ENCODE results near the gene FLYWCH1. TPM values are rescaled to one million over a fixed set of nuclear protein-coding genes. Genes with fewer than 3 reads are reported as not detected.
A peak's percentile ranks its signal among the peaks of the same experiment; 100 is the strongest.

The FLYWCH1 gene
- total RNA-seq, 1 experiment from 2014 or later: 32.6 TPM

- TF ChIP-seq ZNF281 (CRISPR knock-in tag; IDR thresholded peaks at IDR 0.05) (no peak), FOXJ3 (CRISPR knock-in tag; IDR thresholded peaks at IDR 0.05; ENCODE audit: borderline replicate concordance) (no peak)
Measured at GRCh38 chr16:2981177-2981898, 69.6 kb downstream of the FLYWCH1 start (continued).

- Mint-ChIP-seq H3K27me3 (ENCODE audit: low read depth) (peaks cover 6% of the 10 kb centered on the region; the same call in 1 of the 2 replicates), H3K36me3 (no peaks in the 10 kb centered on the region), H3K27ac (peak overlapping the region; percentile 91), H3K9me3 (no peaks in the 10 kb centered on the region), H3K4me3 (peak overlapping the region; percentile 79), H3K4me1 (peaks cover 24% of the 10 kb centered on the region)
- POLR2A ChIA-PET: interaction anchor here (1.1 to 2.8 kb wide), 6 partner anchors 9 to 45 kb away, joined by 3 to 11 read pairs (median 8); partner anchors contain the start of gene PAQR4
- no peak for TF ChIP-seq ZNF263 (CRISPR knock-in tag; IDR thresholded peaks at IDR 0.05; ENCODE audit: low read depth)
- TF ChIP-seq HMGXB4 (CRISPR knock-in tag; IDR thresholded peaks at IDR 0.05): no peak
- TF ChIP-seq SP1 (CRISPR knock-in tag; conservative IDR thresholded peaks at IDR 0.05): peak; percentile 42; the same call in 1 of the 2 replicates
- peak; percentile 49; the same call in 1 of the 2 replicates for TF ChIP-seq FOXP1 (CRISPR knock-in tag; IDR thresholded peaks at IDR 0.05; ENCODE audit: borderline replicate concordance)
- TF ChIP-seq ZBTB21 (CRISPR knock-in tag; IDR thresholded peaks at IDR 0.05; ENCODE audit: borderline replicate concordance): no peak
- no peak for TF ChIP-seq CREM (CRISPR knock-in tag; IDR thresholded peaks at IDR 0.05)
- no peak for TF ChIP-seq ZNF416 (CRISPR knock-in tag; IDR thresholded peaks at IDR 0.05)
- TF ChIP-seq ZNF532 (CRISPR knock-in tag; IDR thresholded peaks at IDR 0.05; ENCODE audit: borderline replicate concordance): no peak
- no peak for TF ChIP-seq ZNF232 (CRISPR knock-in tag; IDR thresholded peaks at IDR 0.05)
- TF ChIP-seq ZNF425 (CRISPR knock-in tag; conservative IDR thresholded peaks at IDR 0.05): no peak
- TF ChIP-seq FOXK1 (CRISPR knock-in tag; IDR thresholded peaks at IDR 0.05): 0 out of 2 replicates have a peak, but pooled peaks have one; percentile 17
- no peak for TF ChIP-seq RORB (CRISPR knock-in tag; IDR thresholded peaks at IDR 0.05)
- ATAC-seq (peak; percentile 2), DNase-seq (ENCODE audit: low spot score) (no peak)
- CTCF ChIA-PET: interaction anchor here (0.5 to 3.9 kb wide), 15 partner anchors 10 to 618 kb away, joined by 3 to 46 read pairs (median 11); partner anchors contain the start of genes KREMEN2 and TNFRSF12A
Measured at GRCh38 chr16:2981899-2982250, 70.1 kb downstream of the FLYWCH1 start.

Data from WTC11 (cell line).